AML-193 (cell line): Measurements from ENCODE around the gene PLXND1.

ENCODE experiments used
- DNase-seq, 2 experiments: peaks; one replicate each; lab custom pipeline; 2025; lab: John Stamatoyannopoulos, UW

Gene PLXND1

GRCh38 chr3:129586746-129587430 lies 19.6 kb downstream of the PLXND1 start:
- no peak for DNase-seq

GRCh38 chr3:129585949-129586657 lies 20.4 kb downstream of the PLXND1 start:
- no peak for DNase-seq

DNA sequence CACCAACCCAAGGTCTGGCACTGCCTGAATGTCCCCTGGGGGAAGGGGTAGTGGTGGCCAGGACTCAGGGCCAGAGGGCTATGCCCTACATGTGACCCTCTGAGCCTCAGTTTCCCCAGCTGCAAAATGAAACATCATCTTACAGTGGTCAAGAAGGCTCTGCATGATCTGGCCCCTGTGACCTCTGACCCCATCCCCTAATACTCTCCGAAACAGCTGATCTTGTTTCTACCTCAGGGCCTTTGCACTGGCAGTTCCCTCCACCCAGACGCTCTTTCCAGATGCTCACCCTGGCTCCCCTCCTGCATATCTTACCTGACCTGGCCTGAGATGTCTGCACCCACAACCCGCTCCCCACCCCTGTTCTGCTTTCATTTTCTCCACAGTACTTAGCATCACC lies 21.8 kb downstream of the PLXND1 start:
- DNase-seq, result no peak

GRCh38 chr3:129583289-129583688 lies 23.2 kb downstream of the PLXND1 start:
- DNase-seq, result no peak

DNA sequence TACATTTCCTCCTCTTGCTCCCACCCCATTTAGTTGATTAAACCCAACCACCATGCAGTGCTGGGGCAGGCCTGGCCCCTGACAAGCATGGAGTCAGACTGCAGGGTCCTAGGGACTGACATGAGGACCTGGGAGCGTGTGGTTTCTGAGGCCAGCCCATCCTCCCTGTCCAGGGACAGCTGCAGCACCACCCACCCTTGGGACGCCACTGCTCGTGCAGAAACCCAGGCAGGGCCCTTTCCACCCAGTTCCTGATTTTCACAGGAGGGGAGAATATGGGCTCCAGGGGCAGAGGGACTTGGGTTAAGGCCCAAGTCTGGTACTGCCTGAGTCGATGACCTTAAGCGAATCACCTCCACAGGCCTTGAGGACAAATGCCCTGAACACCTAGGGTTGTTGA lies 23.7 kb downstream of the PLXND1 start:
- no peak for DNase-seq

DNA sequence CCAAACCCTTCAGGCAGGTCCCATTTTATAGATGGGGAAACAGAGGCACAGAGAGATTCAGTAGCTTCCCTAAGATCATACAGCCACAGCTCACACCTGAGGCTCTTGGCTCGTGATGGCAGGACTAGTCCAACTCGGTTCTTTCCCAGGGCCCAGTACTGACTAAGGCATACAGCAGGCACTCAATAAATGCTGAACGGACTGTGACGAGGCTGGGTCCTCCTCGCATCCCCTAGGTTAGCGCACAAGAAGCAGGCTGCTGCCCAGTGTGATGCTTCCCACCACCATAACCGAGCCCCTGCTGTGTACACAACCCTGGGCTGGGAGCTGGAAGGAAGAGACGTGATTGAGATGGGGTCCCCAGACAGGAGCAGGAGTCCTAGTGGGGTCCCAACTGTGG lies 24.9 kb downstream of the PLXND1 start:
- no peak for DNase-seq

DNA sequence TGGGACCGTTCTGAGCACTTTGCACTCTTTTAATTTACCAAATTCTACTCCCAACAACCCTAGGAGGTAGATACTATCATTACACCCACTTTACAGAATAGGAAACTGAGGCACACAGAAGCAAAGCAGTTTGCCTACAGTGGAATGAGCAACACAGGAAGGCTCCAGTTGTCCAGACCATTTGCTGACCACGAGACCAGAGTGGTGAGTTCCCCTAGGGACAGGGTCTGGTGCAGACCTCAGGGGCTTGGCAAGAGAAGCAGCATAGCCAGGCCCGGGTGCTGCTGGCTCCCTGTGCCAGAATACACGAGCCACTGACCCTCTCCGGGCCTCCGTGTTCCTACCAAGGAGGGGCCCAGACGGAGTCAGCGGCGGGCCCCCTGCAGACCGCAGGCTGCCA lies 26.5 kb downstream of the PLXND1 start:
- DNase-seq, result no peak

GRCh38 chr3:129577925-129578786 lies 28.3 kb downstream of the PLXND1 start:
- peak; percentile 85 to 92 for DNase-seq

GRCh38 chr3:129577366-129577765 lies 29.1 kb downstream of the PLXND1 start:
- no peak for DNase-seq

- DNase-seq, result peak; percentile 35
Observed at GRCh38 chr3:129576514-129577352, 29.7 kb downstream of the PLXND1 start.

GRCh38 chr3:129575997-129576384 lies 30.5 kb downstream of the PLXND1 start:
- no peak for DNase-seq

- DNase-seq, result no peak
Observed at GRCh38 chr3:129575233-129575996, 31.1 kb downstream of the PLXND1 start.

- no peak for DNase-seq
Observed at GRCh38 chr3:129574206-129574605, 32.3 kb downstream of the PLXND1 start.

GRCh38 chr3:129573493-129573892 lies 33.0 kb downstream of the PLXND1 start:
- DNase-seq, result no peak

DNA sequence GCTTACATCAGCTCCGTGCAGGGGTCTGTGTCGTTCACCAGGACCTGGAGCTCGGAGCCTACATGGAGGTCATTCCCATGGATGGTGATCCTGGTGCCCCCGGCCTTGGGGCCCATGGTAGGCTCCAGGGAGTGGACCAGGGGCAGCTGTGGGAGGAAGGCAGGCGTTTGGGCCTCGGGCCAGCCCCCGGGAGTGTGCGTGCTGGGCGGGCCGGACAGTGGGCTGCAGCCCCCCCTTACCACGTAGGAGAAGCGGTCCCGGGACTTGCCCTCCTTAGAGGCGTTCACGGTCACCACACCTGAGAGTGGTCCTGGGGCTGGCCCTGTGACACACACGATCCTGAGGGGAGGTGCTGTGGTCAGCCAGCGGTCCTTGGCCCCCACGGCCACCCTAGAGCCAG lies 33.9 kb downstream of the PLXND1 start:
- no peak for DNase-seq

GRCh38 chr3:129571605-129572547 lies 34.6 kb downstream of the PLXND1 start:
- no peak for DNase-seq

- DNase-seq, result no peak
Observed at GRCh38 chr3:129569856-129570255, 36.6 kb downstream of the PLXND1 start.

GRCh38 chr3:129567939-129568338 lies 38.5 kb downstream of the PLXND1 start:
- no peak for DNase-seq

DNA sequence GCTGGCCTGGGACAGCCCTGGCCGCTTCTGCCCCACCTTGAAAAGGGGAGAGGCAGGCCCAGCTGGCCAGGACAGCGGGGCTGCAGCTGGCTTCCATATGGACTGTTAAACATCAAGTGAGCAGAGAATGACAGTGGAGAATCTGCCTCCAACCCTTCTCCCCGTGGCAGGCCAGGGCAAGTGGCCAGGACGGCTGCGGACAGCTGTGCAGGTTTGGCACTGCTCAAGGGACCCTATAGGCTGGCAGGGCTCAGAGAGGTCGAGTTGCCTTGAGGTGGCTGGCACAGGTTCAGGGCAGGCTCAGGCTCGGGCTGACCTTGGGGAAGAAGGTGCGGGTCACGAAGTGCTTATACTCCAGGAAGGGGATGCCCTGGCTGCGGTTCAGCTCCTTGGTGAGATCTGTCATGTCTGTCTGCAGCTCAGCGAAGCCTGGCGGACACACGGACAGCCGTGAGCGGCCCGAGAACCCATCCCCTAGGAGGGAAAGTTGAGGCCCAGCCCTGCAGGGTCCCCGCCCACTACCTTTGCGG lies 39.2 kb downstream of the PLXND1 start:
- DNase-seq, result no peak

GRCh38 chr3:129565902-129566301 lies 40.6 kb downstream of the PLXND1 start:
- DNase-seq, result no peak
